HepG2 (cell line): ENCODE measurements around the gene COLGALT1. TPM values are rescaled to one million over a fixed set of nuclear protein-coding genes. Genes with fewer than 3 reads are reported as not detected.
A peak's percentile ranks its signal among the peaks of the same experiment; 100 is the strongest.

ENCODE experiments used
- AFF4 ChIP-seq: sonication (generic); formaldehyde crosslinking; IDR thresholded peaks from 2 replicates; pipeline ENCODE4 v1.4.0; 2020; ENCODE audit warnings: missing genetic modification reagents
- AKNA ChIP-seq: sonication (generic); formaldehyde crosslinking; IDR thresholded peaks from 2 replicates; pipeline ENCODE4 v1.4.0; 2020; ENCODE audit warnings: missing genetic modification reagents, borderline replicate concordance
- GMEB2 ChIP-seq: IDR thresholded peaks from 2 replicates; pipeline ENCODE4 v1.6.1; 2016; ENCODE audit warnings: missing biosample characterization, missing genetic modification reagents, low read depth
- ZBTB38 ChIP-seq: sonication (generic); formaldehyde crosslinking; IDR thresholded peaks from 2 replicates; pipeline ENCODE4 v1.5.1; 2020; ENCODE audit warnings: mild to moderate bottlenecking, missing genetic modification reagents
- ZFP91 ChIP-seq: sonication (generic); formaldehyde crosslinking; IDR thresholded peaks from 2 replicates; pipeline ENCODE4 v1.9.0; 2022; ENCODE audit warnings: missing genetic modification reagents, mild to moderate bottlenecking, borderline replicate concordance
- ZNF280D ChIP-seq: sonication (generic); formaldehyde crosslinking; IDR thresholded peaks from 2 replicates; pipeline ENCODE4 v1.5.1; 2020; ENCODE audit warnings: mild to moderate bottlenecking, missing genetic modification reagents
- ZNF441 ChIP-seq: sonication (generic); formaldehyde crosslinking; IDR thresholded peaks from 2 replicates; pipeline ENCODE4 v1.7.0; 2021; ENCODE audit warnings: missing genetic modification reagents, borderline replicate concordance
- ZNF710 ChIP-seq: sonication (generic); formaldehyde crosslinking; IDR thresholded peaks from 2 replicates; pipeline ENCODE4 v1.5.0; 2020; ENCODE audit warnings: mild to moderate bottlenecking, missing genetic modification reagents, borderline replicate concordance
- polyA plus RNA-seq, 8 experiments: library from polyadenylated mRNA; depleted of rRNA in 3 of 8; stranded (reverse) in 7 of 8; unstranded in 1 of 8; fragments of >200 nt; fragmentation: Illumina TruSeq in 4 of 8; extraction: Trizol in 4 of 8; gene quantifications; 2 replicates each; pipeline versions ENCODE4 v1.2.1 to v1.2.3, GENCODE V29; 2011 to 2016; ENCODE audit warnings: low read depth in 4 of 8, missing spikeins in 1 of 8, mixed read lengths in 1 of 8; ENCODE audit not compliant: insufficient read depth in 1 of 8
- total RNA-seq, 5 experiments: library from RNA; depleted of rRNA; stranded (reverse); fragments of >200 nt; fragmentation: Illumina TruSeq; extraction: Trizol; gene quantifications; 2 replicates each; pipeline ENCODE4 v1.2.3, GENCODE V29; 2016; ENCODE audit warnings: low read depth in 1 of 5

COLGALT1 gene
- total and polyA plus RNA-seq, 2 of the 13 experiments (the other 11 are each of a cell fraction or from before 2014, with no cell fraction given): 58.0 to 211 TPM

GRCh38 chr19:17555929-17556813, 722 bp downstream of the COLGALT1 start (continued):
- TF ChIP-seq AFF4 (CRISPR knock-in tag) (no peak), ZFP91 (no peak; the same call in none of the 2 replicates), AKNA (CRISPR knock-in tag) (no peak), GMEB2 (CRISPR knock-in tag) (no peak), ZNF441 (CRISPR knock-in tag) (peak; percentile 29; the same call in 1 of the 2 replicates), ZNF280D (CRISPR knock-in tag) (peak; percentile 54; the same call in 1 of the 2 replicates), ZNF710 (peak; percentile 30; the same call in 1 of the 2 replicates), ZBTB38 (peak; percentile 61)
